DMS153 (cell line): ENCODE data around the gene PARP9.
A peak's percentile ranks its signal among the peaks of the same experiment; 100 is the strongest.
"Not testable (repeated sequence)": the region's sequence is repeated elsewhere in the genome, so short reads cannot be mapped to it uniquely, and the experiment has no call there.

ENCODE experiments used
- DNase-seq: peaks from one replicate; lab custom pipeline; 2025; lab: John Stamatoyannopoulos, UW

PARP9 gene

DNA sequence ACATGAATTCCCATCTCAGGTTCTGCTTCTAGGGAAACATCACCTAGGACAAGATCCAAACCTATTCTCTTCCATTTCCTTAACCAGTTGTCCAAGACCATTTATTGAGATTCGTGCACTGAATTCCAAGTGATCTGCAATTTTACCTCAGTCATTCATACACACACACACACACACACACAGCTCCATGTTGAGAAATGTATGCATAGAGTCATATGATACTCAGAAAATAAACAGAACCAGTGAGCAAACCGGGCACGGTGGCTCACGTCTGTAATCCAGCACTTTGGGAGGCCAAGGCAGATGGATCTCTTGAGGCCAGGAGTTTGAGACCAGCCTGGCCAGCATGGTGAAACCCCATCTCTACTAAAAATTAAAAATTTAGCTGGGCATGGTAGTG is 43.2 kb downstream of the PARP9 start:
- no peak for DNase-seq

DNA sequence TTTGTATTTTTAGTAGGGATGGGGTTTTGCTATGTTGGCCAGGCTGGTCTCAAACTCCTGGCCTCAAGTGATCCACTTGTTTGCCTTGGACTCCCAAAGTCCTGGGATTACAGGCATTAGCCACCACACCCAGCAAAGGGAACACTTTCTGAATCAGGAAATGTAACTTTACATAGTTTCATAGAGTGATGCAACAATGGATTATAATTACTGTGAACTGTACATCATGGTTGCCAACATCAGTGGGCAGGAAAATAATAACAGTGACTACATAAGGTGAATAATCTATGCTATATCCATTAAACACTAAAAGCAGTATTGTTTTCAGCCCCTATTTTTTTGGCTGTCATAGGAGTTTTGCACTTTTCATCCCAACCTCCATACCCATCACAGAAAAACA is 44.4 kb downstream of the PARP9 start:
- no peak for DNase-seq

GRCh38 chr3:122516846-122517360 is 47.2 kb downstream of the PARP9 start:
- DNase-seq = no peak

DNA sequence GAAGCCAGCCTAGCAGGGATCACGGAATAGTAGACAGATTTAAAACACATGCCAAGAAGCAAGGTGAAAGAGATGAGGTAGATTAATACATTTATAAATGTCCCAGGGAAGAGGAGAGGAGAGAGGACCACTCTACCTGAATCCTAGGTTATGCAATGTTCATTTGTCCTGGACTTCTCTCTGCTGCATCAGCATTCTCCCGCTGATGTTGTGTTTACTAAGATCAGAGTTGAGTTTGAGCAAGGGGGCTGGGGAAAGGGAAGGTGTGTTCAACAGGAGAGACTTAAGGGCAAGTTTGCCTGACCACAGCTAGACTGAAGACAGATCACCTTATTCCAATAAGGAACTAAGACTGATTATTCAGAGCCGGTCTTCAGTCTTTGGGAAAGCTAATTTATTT is 48.2 kb downstream of the PARP9 start:
- no peak for DNase-seq

GRCh38 chr3:122515020-122515468 is 49.1 kb downstream of the PARP9 start:
- DNase-seq = no peak

DNA sequence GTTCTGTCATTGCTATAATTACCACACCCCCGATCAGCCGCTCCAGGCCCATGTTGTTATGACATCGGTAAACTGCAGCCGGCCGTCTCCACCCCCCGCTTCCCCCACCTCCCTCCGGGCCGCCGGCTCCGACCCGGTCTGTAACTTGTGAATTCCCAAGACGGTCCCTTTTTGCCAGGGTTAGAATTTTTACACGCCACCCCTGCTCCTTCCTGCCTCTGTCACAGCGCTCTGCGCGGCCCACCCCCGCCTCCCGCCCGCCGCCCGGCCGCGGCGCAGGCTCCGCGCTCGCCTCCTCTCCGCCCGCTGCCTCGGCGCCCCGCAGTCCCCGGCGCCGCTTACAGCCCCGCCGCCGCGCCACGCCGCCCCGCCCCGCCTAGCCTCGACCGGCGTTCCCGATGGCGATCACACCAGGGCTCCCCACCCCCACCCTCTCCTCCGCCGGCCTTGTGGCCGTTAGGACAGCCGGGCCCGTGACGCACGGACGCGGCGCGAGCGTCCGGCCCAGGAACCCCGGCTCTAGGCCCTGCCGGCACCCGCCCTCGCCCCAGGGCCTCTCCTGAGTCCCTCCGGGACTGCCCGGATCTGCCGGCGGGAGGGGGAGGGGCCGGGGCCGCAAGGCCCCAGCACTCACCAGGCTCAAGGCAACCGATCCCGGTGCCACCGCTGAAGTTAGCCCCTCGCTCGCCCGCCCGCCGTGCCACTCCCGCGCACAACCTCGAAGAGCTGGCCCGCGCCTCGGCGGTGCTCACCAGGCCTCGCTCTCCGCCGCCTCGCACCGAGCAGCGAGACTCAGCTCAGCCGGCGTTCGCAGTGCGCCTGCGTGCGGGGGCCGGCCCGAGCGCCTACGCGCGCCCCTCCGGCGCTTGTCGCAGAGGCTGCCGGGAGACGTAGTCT is 49.7 kb downstream of the PARP9 start, which contains the start of gene KPNA1:
Gene KPNA1, minus strand, starts transcription at position 817 of the 897 bp plus-strand sequence. CDS start 18,374 bp downstream, outside the sequence.
- DNase-seq = peak; percentile 72

GRCh38 chr3:122513386-122514122 is 50.5 kb downstream of the PARP9 start:
- DNase-seq = peak; percentile 34

DNA sequence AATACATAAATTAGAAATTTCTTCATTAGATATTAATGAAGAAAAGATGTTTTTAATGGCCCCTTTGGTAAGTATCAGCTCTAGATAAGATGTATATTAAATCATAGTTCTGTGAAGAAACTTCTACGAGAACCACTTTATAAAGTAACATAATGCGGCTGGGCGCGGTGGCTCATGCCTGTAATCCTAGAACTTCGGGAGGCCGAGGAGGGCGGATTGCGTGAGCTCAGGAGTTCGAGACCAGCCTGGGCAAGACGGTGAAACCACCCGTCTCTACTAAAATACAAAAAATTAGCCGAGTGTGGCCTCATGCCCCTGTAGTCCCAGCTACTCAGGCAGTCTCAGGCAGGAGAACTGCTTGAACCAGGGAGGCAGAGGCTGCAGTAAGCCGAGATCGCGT is 51.8 kb downstream of the PARP9 start:
- no peak for DNase-seq

- DNase-seq = no peak
Observed at GRCh38 chr3:122510878-122511535, 53.1 kb downstream of the PARP9 start.

DNA sequence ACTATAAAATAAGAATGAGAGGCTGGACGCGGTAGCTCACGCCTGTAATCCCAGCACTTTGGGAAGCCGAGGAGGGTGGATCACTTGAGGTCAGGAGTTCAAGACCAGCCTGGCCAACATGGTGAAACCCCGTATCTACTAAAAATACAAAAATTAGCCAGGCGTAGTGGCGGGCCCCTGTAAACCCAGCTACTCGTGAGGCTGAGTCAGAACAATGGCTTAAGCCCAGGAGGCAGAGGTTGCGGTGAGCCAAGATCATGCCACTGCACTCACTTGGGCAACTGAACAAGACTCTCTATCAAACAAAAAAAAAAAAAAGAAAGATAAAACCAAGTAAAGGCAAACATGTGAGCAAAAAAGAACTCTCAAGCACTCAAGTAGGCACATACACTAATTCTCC is 55.2 kb downstream of the PARP9 start:
- not testable (repeated sequence) for DNase-seq

DNA sequence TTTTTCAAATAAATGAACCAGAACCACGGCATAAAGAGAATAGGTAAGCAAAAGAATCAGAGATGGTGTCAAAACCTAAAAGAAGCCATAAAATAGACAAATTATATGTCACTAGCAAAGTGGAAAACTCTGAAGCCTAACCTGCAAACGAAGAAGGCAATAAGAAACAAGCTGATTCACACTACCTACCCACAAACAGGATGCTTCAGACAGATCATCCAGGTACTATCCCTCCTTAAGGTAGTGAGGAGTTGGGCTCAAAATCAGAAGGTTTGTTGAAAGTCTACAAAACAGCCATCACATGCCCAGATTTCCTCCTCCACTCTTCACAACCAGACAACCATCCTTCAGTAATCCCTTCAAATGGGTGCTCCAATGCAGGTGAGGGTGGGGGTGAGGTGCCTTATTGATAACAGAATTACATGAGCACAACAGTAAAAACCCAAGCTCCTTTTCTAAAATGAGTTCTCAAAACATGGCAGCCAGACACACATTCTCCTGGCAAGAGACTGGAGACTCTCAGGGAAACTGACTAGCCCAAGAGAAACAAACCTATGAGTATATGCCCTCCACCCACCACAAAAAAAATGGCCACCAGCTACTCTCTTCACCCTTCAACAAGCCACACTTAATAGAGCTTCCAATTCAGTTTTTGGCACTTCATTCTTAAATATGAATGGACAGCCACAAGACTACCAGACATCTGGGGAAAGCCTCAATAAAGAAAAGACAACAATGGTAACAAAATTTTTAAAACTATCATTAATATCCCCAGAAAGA is 55.8 kb downstream of the PARP9 start:
- no peak for DNase-seq

DNA sequence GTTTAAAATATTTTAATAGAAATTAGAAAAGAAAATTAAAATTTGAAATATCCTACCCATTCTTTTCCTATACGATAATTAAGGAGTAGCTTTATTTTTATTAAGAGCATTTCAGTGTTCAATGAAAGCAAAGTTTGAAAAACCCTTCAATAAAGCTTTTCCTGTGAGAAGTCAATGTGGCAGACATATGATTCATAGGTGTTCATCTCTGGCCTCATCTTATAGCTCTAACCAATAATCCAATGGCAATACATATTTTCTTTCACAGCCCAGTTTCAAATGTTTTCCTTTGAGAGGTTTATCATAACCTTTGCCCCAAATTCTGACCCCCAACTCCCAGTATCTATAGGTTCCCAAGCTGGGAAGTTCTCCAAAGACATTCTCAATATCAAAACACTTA is 57.6 kb downstream of the PARP9 start:
- DNase-seq = no peak

GRCh38 chr3:122505676-122506075 is 58.4 kb downstream of the PARP9 start:
- no peak for DNase-seq

DNA sequence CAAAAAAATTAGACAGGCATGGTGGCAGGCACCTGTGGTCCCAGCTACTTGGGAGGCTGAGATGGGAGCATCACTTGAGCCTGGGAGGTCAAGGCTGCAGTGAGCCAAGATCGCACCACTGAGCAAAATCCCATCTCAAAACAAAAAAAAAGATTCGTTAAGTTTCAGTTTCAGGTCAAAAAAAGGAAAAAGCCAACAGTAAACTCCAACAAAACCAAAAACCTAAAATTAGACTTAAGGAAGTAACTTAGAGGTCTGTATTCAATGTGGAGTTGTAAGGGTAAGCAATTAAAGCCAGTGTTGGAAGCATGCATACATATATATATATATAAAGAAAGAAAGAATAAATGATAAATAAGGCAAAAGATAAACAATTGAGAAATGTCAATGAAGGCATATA is 61.2 kb downstream of the PARP9 start:
- no peak for DNase-seq

DNA sequence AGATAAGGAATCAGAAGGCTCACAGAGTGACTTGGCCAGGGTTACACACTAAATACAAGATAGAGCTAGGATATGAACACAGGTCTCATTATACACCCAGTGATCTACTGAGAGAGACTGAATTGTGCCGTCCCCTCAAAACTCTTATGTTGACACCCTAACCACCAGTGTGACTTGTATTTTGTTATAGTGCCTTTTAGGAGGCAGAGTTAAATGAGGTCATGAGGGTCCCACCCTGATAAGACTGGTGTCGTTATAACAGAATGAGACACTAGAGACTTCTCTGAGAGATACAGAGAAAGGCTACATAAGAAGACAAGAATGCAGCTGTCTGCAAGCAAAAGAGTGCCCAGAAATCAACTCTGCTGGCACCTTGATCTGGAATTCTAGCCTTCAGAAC is 62.0 kb downstream of the PARP9 start:
- no peak for DNase-seq

- not testable (repeated sequence) for DNase-seq
Observed at GRCh38 chr3:122500964-122501363, 63.1 kb downstream of the PARP9 start.

GRCh38 chr3:122498152-122498551 is 65.9 kb downstream of the PARP9 start:
- no peak for DNase-seq

DNA sequence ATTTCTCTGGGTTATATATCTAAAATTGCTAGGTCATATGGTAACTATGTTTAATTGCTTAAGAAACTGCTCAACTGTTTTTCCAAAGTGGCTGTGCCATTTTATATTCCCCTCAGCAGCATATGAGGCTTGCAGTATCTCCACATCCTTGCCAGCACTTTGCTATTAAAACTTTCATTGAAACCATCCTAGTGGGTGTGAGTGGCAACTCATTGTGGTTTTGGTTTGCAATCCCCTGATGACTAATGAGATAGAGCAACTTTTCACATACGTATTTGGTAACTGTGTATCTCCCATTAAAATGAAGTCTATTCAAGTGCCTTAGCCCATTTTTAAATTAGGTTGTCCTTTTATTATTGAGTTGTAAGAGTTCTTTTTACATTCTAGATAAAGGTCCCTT is 66.7 kb downstream of the PARP9 start:
- no peak for DNase-seq

DNA sequence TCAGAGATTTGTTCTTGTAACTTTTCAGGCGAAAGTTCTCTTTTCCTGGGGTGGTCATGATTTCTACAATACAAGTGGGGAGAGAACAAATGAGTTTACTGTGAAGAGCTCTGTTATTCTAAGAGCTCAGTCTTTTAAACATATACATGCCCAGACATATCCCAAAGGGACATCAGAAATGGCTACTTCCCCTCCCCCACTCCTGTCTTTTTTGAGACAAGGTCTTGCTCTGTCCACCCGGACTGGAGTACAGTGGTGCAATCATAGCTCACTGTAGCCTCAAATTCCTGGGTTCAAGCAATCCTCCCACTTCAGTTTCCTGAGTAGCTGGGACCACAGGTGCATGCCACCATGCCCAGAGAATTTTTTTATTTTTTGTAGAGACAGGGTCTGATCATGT is 67.6 kb downstream of the PARP9 start:
- no peak for DNase-seq

GRCh38 chr3:122493296-122493695 is 70.8 kb downstream of the PARP9 start:
- no peak for DNase-seq

GRCh38 chr3:122488262-122488973 is 75.7 kb downstream of the PARP9 start:
- no peak for DNase-seq
